GM12878 (cell line): ENCODE results near the gene CAST. TPM values are rescaled to one million over a fixed set of nuclear protein-coding genes. Genes with fewer than 3 reads are reported as not detected.

ENCODE experiments used
- ATAC-seq: fragments of 200-7000 bp; cut with Tn5 transposase; 3 replicates; pipeline ENCODE4 v1.9.1; 2020; ENCODE audit warnings: mild to moderate bottlenecking, moderate library complexity
- BruUV-seq: library from RNA; stranded (reverse); fragments of 400-500 nt; replicated peaks from 2 replicates; lab custom pipeline; 2021; lab: Mats Ljungman, UMichigan
- CTCF ChIA-PET: fragments of 300-600 bp; sonication (Branson Sonifier 250); formaldehyde crosslinking; extraction: SDS; loops from one replicate; lab custom pipeline; 2021; ENCODE audit warnings: inconsistent platforms; lab: Yijun Ruan, JAX
- POLR2A ChIA-PET: fragments of 350-600 bp; formaldehyde crosslinking; extraction: SDS; loops from one replicate; lab custom pipeline; 2021; ENCODE audit warnings: inconsistent platforms; lab: Charles Lee
- RAD21 ChIA-PET: fragments of 300-600 bp; sonication (Branson Sonifier 250); formaldehyde crosslinking; loops from one replicate; lab custom pipeline; 2023; ENCODE audit warnings: antibody characterized with exemption; ENCODE audit not compliant: unreplicated experiment; lab: Charles Lee
- SMC1A ChIA-PET: fragments of 300-600 bp; sonication (Branson Sonifier 250); formaldehyde crosslinking; loops from one replicate; lab custom pipeline; 2023; ENCODE audit not compliant: unreplicated experiment, uncharacterized antibody; lab: Charles Lee
- DNase-seq: peaks from one replicate; pipeline ENCODE4 v3.0.0-alpha.2; 2011; ENCODE audit warnings: low read depth, low spot score
- FAIRE-seq: peaks from 3 replicates; lab custom pipeline; 2011; peaks lifted over from hg19 to GRCh38; lab: Jason Lieb, UNC
- H2AFZ ChIP-seq: 2 replicates; pipeline ENCODE4 v1.6.0; 2011; ENCODE audit warnings: low read depth, low read length, control low read depth; ENCODE audit not compliant: control insufficient read depth
- H3K27ac ChIP-seq: 2 replicates; pipeline ENCODE4 v1.5.1; 2011; ENCODE audit warnings: control low read depth; ENCODE audit not compliant: control insufficient read depth, insufficient read depth
- H3K27me3 ChIP-seq, 2 experiments: replicated peaks in 1 of 2; 2 replicates each; pipeline versions ENCODE4 v1.6.0 to v1.6.1; 2011; ENCODE audit warnings: low read length in 1 of 2; ENCODE audit not compliant: control insufficient read depth in 2 of 2, insufficient read depth in 2 of 2
- H3K36me3 ChIP-seq, 2 experiments: 2 replicates each; pipeline ENCODE4 v1.5.1; 2011; ENCODE audit warnings: low read length in 1 of 2; ENCODE audit not compliant: control insufficient read depth in 2 of 2, insufficient read depth in 2 of 2
- H3K4me1 ChIP-seq: 2 replicates; pipeline ENCODE4 v1.6.1; 2011; ENCODE audit warnings: mild to moderate bottlenecking, low read length, moderate library complexity, mixed read lengths; ENCODE audit not compliant: control insufficient read depth, insufficient read depth
- H3K4me2 ChIP-seq: 2 replicates; pipeline ENCODE4 v1.6.0; 2011; ENCODE audit warnings: control low read depth; ENCODE audit not compliant: control insufficient read depth, insufficient read depth
- H3K4me3 ChIP-seq: fragments of 200-600 bp; sonication (generic); 2 replicates; pipeline ENCODE4 v1.5.1; 2016
- H3K79me2 ChIP-seq: 2 replicates; pipeline ENCODE4 v1.6.0; 2011; ENCODE audit warnings: low read length; ENCODE audit not compliant: control insufficient read depth, insufficient read depth
- H3K9ac ChIP-seq: 2 replicates; pipeline ENCODE4 v1.8.0; 2011; ENCODE audit warnings: low read length, control low read depth, mixed read lengths; ENCODE audit not compliant: control insufficient read depth, insufficient read depth
- H3K9me3 ChIP-seq: replicated peaks from 3 replicates; pipeline ENCODE4 v1.5.1; 2011; ENCODE audit warnings: mild to moderate bottlenecking, low read length; ENCODE audit not compliant: control insufficient read depth, insufficient read depth
- H4K20me1 ChIP-seq: 2 replicates; pipeline ENCODE4 v1.6.0; 2011; ENCODE audit not compliant: control insufficient read depth, insufficient read depth
- ATF7 ChIP-seq: fragments of 450-650 bp; IDR thresholded peaks from 2 replicates; pipeline ENCODE4 v1.6.1; 2016; ENCODE audit warnings: low read depth, mild to moderate bottlenecking
- EED ChIP-seq: sonication (generic); IDR thresholded peaks from 2 replicates; pipeline ENCODE4 v1.6.1; 2016; ENCODE audit warnings: antibody characterized with exemption, low read depth
- FOS ChIP-seq: IDR thresholded peaks from 3 replicates; pipeline ENCODE4 v1.6.1; 2011; ENCODE audit warnings: borderline replicate concordance; ENCODE audit not compliant: insufficient read length; ENCODE audit errors: extremely low read depth
- GABPA ChIP-seq: IDR thresholded peaks from 2 replicates; pipeline ENCODE4 v1.6.1; 2014; ENCODE audit warnings: antibody characterized with exemption, low read depth, mild to moderate bottlenecking, inconsistent platforms
- RCOR1 ChIP-seq: conservative IDR thresholded peaks from 2 replicates; pipeline ENCODE4 v1.6.1; 2012; ENCODE audit warnings: low read depth, low read length, improper control_type of control experiment
- SMAD5 ChIP-seq: IDR thresholded peaks from 2 replicates; pipeline ENCODE4 v1.6.1; 2016; ENCODE audit warnings: antibody characterized with exemption, low read depth
- SREBF1 ChIP-seq: IDR thresholded peaks from 2 replicates; pipeline ENCODE4 v1.6.1; 2012; ENCODE audit warnings: mild to moderate bottlenecking, low read length
- SUPT20H ChIP-seq: IDR thresholded peaks from 2 replicates; pipeline ENCODE4 v1.6.1; 2011; ENCODE audit warnings: low read depth, mild to moderate bottlenecking, low read length, moderate library complexity, borderline replicate concordance; ENCODE audit not compliant: control insufficient read depth
- WGBS: methylation state at CpG from one replicate; pipeline ENCODE4 v1.1.6; 2016; ENCODE audit warnings: low lambda C conversion rate; ENCODE audit not compliant: insufficient replicate concordance, insufficient coverage; ENCODE audit errors: missing lambda C conversion rate; 5-methylcytosine and 5-hydroxymethylcytosine counted together
- in situ Hi-C: fragments of 300-500 bp; cut with MboI; formaldehyde crosslinking; loops from 9 replicates; pipeline ENCODE4 v1.14.3; 2018; ENCODE audit warnings: mixed read lengths
- intact Hi-C: fragments of 100-400 bp; cut with micrococcal nuclease; formaldehyde crosslinking; loops from one replicate; pipeline ENCODE4 v1.14.2; 2022; ENCODE audit not compliant: unreplicated experiment
- polyA plus RNA-seq, 11 experiments: library from polyadenylated mRNA; depleted of rRNA in 4 of 11; unstranded in 6 of 11; stranded (reverse) in 5 of 11; fragments of >200 nt; fragmentation: Nextera tagmentation in 4 of 11; fragmentation: Illumina TruSeq in 1 of 11; extraction: Ambion mirVana in 4 of 11; extraction: Trizol in 1 of 11; gene quantifications; 1 replicate in 1 of 11; 2 replicates in 10 of 11; pipeline versions ENCODE4 v1.2.1 to v1.2.3, GENCODE V29; 2011 to 2016; ENCODE audit warnings: inconsistent platforms in 2 of 11, missing spikeins in 2 of 11, low read depth in 1 of 11
- total RNA-seq, 4 experiments: library from RNA; depleted of rRNA in 3 of 4; stranded (reverse); fragments of >200 nt in 3 of 4; fragmentation: Illumina TruSeq in 1 of 4; extraction: Trizol in 1 of 4; gene quantifications; 2 replicates each; pipeline versions ENCODE4 v1.2.1 to v1.2.3, GENCODE V29; 2013 to 2021
- TF ChIP-seq, protein P1 (sequence below): IDR thresholded peaks from 2 replicates; pipeline ENCODE4 v1.6.1; 2011; ENCODE audit warnings: low read depth, low read length, improper control_type of control experiment, borderline replicate concordance
- TF ChIP-seq, protein P2 (sequence below): fragments of 450-650 bp; IDR thresholded peaks from 2 replicates; pipeline ENCODE4 v1.6.1; 2017; ENCODE audit warnings: antibody characterized with exemption, mild to moderate bottlenecking, moderate library complexity
- TF ChIP-seq, protein P3 (sequence below): fragments of 450-650 bp; IDR thresholded peaks from 2 replicates; pipeline ENCODE4 v1.6.1; 2017; ENCODE audit warnings: low read depth, mild to moderate bottlenecking, moderate library complexity

The CAST gene
- total and polyA plus RNA-seq, 10 of the 15 experiments (the other 5 are each of a cell fraction or from before 2014, with no cell fraction given) = 31.7 to 140 (median 68.5) TPM

DNA sequence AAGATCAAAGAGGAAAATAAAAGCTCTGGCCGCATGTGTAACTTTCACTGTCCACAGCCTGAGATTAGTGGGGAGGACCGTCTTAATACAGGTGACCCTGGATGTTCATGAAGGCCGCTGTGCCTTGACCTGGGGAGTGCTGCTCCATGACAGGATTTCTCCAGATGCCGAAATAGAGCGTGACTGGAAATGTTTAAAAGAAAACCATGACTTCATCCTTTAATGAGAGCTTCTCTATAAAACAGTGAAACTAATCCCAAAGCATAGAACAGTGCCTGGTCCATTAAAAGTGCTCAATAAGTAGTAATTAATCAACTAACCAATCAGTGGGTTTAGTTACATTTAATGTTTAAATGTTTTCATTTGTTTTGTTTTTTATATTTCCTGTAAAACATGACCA is 82.8 kb downstream of the CAST start:
- Histone ChIP-seq H3K79me2 (no peaks in the 10 kb centered on the region), H3K4me1 (no peaks in the 10 kb centered on the region), H3K36me3 (peaks cover 11 to 15% of the 10 kb centered on the region in 2 experiments), H2AFZ (no peak overlapping the region), H3K27me3 (no peaks in the 10 kb centered on the region), H3K4me2 (no peak overlapping the region), H3K9me3 (no peaks in the 10 kb centered on the region), H3K27ac (no peak overlapping the region), H3K4me3 (no peak overlapping the region), H3K9ac (no peak overlapping the region), H4K20me1 (no peaks in the 10 kb centered on the region)
- no peak for TF ChIP-seq SMAD5
- TF ChIP-seq, protein P1, sequence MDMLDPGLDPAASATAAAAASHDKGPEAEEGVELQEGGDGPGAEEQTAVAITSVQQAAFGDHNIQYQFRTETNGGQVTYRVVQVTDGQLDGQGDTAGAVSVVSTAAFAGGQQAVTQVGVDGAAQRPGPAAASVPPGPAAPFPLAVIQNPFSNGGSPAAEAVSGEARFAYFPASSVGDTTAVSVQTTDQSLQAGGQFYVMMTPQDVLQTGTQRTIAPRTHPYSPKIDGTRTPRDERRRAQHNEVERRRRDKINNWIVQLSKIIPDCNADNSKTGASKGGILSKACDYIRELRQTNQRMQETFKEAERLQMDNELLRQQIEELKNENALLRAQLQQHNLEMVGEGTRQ = no peak
- TF ChIP-seq, protein P2, sequence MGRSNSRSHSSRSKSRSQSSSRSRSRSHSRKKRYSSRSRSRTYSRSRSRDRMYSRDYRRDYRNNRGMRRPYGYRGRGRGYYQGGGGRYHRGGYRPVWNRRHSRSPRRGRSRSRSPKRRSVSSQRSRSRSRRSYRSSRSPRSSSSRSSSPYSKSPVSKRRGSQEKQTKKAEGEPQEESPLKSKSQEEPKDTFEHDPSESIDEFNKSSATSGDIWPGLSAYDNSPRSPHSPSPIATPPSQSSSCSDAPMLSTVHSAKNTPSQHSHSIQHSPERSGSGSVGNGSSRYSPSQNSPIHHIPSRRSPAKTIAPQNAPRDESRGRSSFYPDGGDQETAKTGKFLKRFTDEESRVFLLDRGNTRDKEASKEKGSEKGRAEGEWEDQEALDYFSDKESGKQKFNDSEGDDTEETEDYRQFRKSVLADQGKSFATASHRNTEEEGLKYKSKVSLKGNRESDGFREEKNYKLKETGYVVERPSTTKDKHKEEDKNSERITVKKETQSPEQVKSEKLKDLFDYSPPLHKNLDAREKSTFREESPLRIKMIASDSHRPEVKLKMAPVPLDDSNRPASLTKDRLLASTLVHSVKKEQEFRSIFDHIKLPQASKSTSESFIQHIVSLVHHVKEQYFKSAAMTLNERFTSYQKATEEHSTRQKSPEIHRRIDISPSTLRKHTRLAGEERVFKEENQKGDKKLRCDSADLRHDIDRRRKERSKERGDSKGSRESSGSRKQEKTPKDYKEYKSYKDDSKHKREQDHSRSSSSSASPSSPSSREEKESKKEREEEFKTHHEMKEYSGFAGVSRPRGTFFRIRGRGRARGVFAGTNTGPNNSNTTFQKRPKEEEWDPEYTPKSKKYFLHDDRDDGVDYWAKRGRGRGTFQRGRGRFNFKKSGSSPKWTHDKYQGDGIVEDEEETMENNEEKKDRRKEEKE = no peak
- TF ChIP-seq, protein P3, sequence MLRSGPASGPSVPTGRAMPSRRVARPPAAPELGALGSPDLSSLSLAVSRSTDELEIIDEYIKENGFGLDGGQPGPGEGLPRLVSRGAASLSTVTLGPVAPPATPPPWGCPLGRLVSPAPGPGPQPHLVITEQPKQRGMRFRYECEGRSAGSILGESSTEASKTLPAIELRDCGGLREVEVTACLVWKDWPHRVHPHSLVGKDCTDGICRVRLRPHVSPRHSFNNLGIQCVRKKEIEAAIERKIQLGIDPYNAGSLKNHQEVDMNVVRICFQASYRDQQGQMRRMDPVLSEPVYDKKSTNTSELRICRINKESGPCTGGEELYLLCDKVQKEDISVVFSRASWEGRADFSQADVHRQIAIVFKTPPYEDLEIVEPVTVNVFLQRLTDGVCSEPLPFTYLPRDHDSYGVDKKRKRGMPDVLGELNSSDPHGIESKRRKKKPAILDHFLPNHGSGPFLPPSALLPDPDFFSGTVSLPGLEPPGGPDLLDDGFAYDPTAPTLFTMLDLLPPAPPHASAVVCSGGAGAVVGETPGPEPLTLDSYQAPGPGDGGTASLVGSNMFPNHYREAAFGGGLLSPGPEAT = no peak
- no peak for TF ChIP-seq GABPA
- no peak for TF ChIP-seq EED
- no peak for TF ChIP-seq FOS
- no peak for TF ChIP-seq SUPT20H
- no peak for TF ChIP-seq ATF7
- no peak for TF ChIP-seq SREBF1
- no peak for TF ChIP-seq RCOR1
- POLR2A ChIA-PET = interaction anchor here (1.2 kb wide), 1 partner anchor 23 kb away, joined by 3 read pairs; no protein-coding TSS in a partner anchor
- BruUV-seq = no TSS peak
- FAIRE-seq = no peak
- 99% methylated on average over 5 of the region's 5 CpGs for WGBS
- RAD21 ChIA-PET = interaction anchor here (1.6 to 2.2 kb wide), 3 partner anchors 131 to 416 kb away, joined by 4 to 9 read pairs (median 6); partner anchors contain the start of gene LIX1
- SMC1A ChIA-PET = interaction anchor here (0.5 to 2.1 kb wide), 5 partner anchors 12 to 416 kb away, joined by 3 to 7 read pairs (median 4); no protein-coding TSS in a partner anchor
- intact Hi-C loops (no loop called here), in situ Hi-C loops (loop anchor here (5.0 kb wide), 1 partner anchor 417 kb away; no protein-coding TSS in a partner anchor)
- DNase-seq = no peak
- ATAC-seq = no peak
- CTCF ChIA-PET = interaction anchor here (0.6 to 2.1 kb wide), 6 partner anchors 7 to 416 kb away, joined by 3 to 9 read pairs (median 3); partner anchors contain the start of gene LIX1
